ENCODE results near the gene PRCC. TPM values are rescaled to one million over a fixed set of nuclear protein-coding genes. Genes with fewer than 3 reads are reported as not detected.

PRCC gene
- total RNA-seq, 1 donor from 2014 or later = 16.3 TPM

GRCh38 chr1:156742801-156743200 lies 24.5 kb upstream of the PRCC start:
- no peak overlapping the region for H3K4me3 ChIP-seq
- no peak for TF ChIP-seq CTCF (IDR thresholded peaks at IDR 0.05)
- no peaks in the 10 kb centered on the region for H3K27me3 ChIP-seq
- DNase-seq (ENCODE audit: low spot score in 2 of 2) = no peak
- intact Hi-C loops (cut with DNase I) = loop anchor here (10.0 kb wide), 1 partner anchor 618 kb away; no protein-coding TSS in a partner anchor
- H3K36me3 ChIP-seq = peaks cover 25 to 42% of the 10 kb centered on the region in 2 donors
- H3K9me3 ChIP-seq = no peaks in the 10 kb centered on the region
- H3K27ac ChIP-seq = no peak overlapping the region
- H3K4me1 ChIP-seq = peaks cover 14 to 37% of the 10 kb centered on the region in 2 donors

GRCh38 chr1:156743367-156744302 lies 23.7 kb upstream of the PRCC start:
- Histone ChIP-seq H3K27me3 (no peaks in the 10 kb centered on the region), H3K4me1 (peaks cover 14 to 44% of the 10 kb centered on the region in 2 donors), H3K4me3 (no peak overlapping the region), H3K36me3 (peaks cover 20 to 40% of the 10 kb centered on the region in 2 donors), H3K9me3 (no peaks in the 10 kb centered on the region), H3K27ac (peak overlapping the region in 1 of 2 donors; percentile 7)
- DNase-seq (ENCODE audit: low spot score in 2 of 2) = no peak
- no peak for TF ChIP-seq CTCF (IDR thresholded peaks at IDR 0.05)
- intact Hi-C loops (cut with DNase I) = loop anchor here (10.0 kb wide), 1 partner anchor 619 kb away; no protein-coding TSS in a partner anchor

- DNase-seq (ENCODE audit: low spot score in 2 of 2) = no peak
- Histone ChIP-seq H3K9me3 (no peaks in the 10 kb centered on the region), H3K4me1 (peaks cover 14 to 50% of the 10 kb centered on the region in 2 donors), H3K4me3 (no peak overlapping the region), H3K27me3 (no peaks in the 10 kb centered on the region), H3K36me3 (peaks cover 20 to 40% of the 10 kb centered on the region in 2 donors), H3K27ac (peak overlapping the region; percentile 7 to 99)
- intact Hi-C loops (cut with DNase I) = loop anchor here (10.0 kb wide), 1 partner anchor 620 kb away; no protein-coding TSS in a partner anchor
- TF ChIP-seq CTCF (IDR thresholded peaks at IDR 0.05) = no peak
Observed at GRCh38 chr1:156744344-156744743, 23.0 kb upstream of the PRCC start.

- intact Hi-C loops (cut with DNase I) = loop anchor here (10.0 kb wide), 1 partner anchor 620 kb away; no protein-coding TSS in a partner anchor
- no peak for TF ChIP-seq CTCF (IDR thresholded peaks at IDR 0.05)
- no peak overlapping the region for H3K4me3 ChIP-seq
- peaks cover 20 to 40% of the 10 kb centered on the region in 2 donors for H3K36me3 ChIP-seq
- no peaks in the 10 kb centered on the region for H3K9me3 ChIP-seq
- H3K27me3 ChIP-seq = no peaks in the 10 kb centered on the region
- peak overlapping the region; percentile 89 to 99 for H3K27ac ChIP-seq
- DNase-seq (ENCODE audit: low spot score in 2 of 2) = no peak
- peaks cover 19 to 54% of the 10 kb centered on the region in 2 donors for H3K4me1 ChIP-seq
Observed at GRCh38 chr1:156744786-156745419, 22.4 kb upstream of the PRCC start.

GRCh38 chr1:156745881-156746280 lies 21.5 kb upstream of the PRCC start:
- Histone ChIP-seq H3K36me3 (peaks cover 20 to 40% of the 10 kb centered on the region in 2 donors), H3K27ac (peak overlapping the region; percentile 89 to 99), H3K4me3 (peak overlapping the region; percentile 73 to 75), H3K4me1 (peaks cover 16 to 48% of the 10 kb centered on the region in 2 donors), H3K27me3 (no peaks in the 10 kb centered on the region), H3K9me3 (no peaks in the 10 kb centered on the region)
- intact Hi-C loops (cut with DNase I) = loop anchor here (10.0 kb wide), 1 partner anchor 621 kb away; no protein-coding TSS in a partner anchor
- TF ChIP-seq CTCF (IDR thresholded peaks at IDR 0.05) = no peak
- DNase-seq (ENCODE audit: low spot score in 2 of 2) = no peak
